HL-60 (cell line): ENCODE results near the gene TMEM132D.

Source experiments
- DNase-seq, 2 experiments: peaks; one replicate each; pipeline ENCODE4 v3.0.0-alpha.2; 2010 to 2020; ENCODE audit warnings: low read depth in 1 of 2, low spot score in 1 of 2
- H3K27ac ChIP-seq: fragments of 250-450 bp; sonication (Bioruptor Pico); replicated peaks from 2 replicates; pipeline ENCODE4 v1.5.1; 2020; ENCODE audit warnings: mild to moderate bottlenecking, moderate library complexity
- H3K27me3 ChIP-seq: fragments of 250-450 bp; sonication (Bioruptor Pico); 2 replicates; pipeline ENCODE4 v1.5.1; 2021; ENCODE audit warnings: mild to moderate bottlenecking, moderate library complexity; ENCODE audit not compliant: insufficient read depth, poor library complexity, severe bottlenecking
- H3K4me3 ChIP-seq: replicated peaks from 2 replicates; pipeline ENCODE4 v1.5.1; 2011; ENCODE audit warnings: mild to moderate bottlenecking, control low read depth, low read length; ENCODE audit not compliant: insufficient read depth
- GABPA ChIP-seq: IDR thresholded peaks from 2 replicates; pipeline ENCODE4 v1.6.1; 2012; ENCODE audit warnings: low read depth
- POLR2AphosphoS5 ChIP-seq: IDR thresholded peaks from 2 replicates; pipeline ENCODE4 v1.6.1; 2012; ENCODE audit warnings: low read depth
- SPI1 ChIP-seq: IDR thresholded peaks from 2 replicates; pipeline ENCODE4 v1.6.1; 2012; ENCODE audit warnings: low read depth, mild to moderate bottlenecking, borderline replicate concordance
- TF ChIP-seq, protein P1 (sequence below): IDR thresholded peaks from one replicate; pipeline ENCODE4 v1.5.1; 2011; ENCODE audit warnings: low read length, control low read depth, inconsistent platforms; ENCODE audit not compliant: insufficient read depth
- TF ChIP-seq, protein P2 (sequence below): IDR thresholded peaks from 2 replicates; pipeline ENCODE4 v1.6.1; 2012; ENCODE audit warnings: low read depth; ENCODE audit not compliant: insufficient replicate concordance

TMEM132D gene

DNA sequence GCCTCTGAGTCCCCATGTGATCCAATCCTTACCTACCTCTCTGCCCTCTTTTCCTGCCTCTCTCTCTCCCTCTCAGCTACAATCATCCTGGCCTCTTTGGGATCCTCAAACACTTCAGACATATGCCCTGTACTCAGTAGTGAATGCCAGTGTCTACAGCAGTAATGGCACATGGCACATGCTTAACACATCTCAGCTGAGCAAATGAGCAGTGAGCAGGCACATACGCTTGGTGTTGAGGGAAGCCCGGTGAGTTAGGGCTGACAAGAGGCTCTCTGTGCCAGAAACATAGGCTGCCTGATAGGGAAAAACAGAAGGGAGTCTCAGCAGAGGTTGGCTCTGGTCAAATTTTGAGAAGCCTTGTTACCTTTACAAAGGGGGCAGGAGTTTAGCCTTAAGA is 409.1 kb downstream of the TMEM132D start:
- Histone ChIP-seq H3K27ac (no peak overlapping the region), H3K4me3 (no peak overlapping the region), H3K27me3 (no peaks in the 10 kb centered on the region)
- no peak for DNase-seq
- TF ChIP-seq, protein P1, sequence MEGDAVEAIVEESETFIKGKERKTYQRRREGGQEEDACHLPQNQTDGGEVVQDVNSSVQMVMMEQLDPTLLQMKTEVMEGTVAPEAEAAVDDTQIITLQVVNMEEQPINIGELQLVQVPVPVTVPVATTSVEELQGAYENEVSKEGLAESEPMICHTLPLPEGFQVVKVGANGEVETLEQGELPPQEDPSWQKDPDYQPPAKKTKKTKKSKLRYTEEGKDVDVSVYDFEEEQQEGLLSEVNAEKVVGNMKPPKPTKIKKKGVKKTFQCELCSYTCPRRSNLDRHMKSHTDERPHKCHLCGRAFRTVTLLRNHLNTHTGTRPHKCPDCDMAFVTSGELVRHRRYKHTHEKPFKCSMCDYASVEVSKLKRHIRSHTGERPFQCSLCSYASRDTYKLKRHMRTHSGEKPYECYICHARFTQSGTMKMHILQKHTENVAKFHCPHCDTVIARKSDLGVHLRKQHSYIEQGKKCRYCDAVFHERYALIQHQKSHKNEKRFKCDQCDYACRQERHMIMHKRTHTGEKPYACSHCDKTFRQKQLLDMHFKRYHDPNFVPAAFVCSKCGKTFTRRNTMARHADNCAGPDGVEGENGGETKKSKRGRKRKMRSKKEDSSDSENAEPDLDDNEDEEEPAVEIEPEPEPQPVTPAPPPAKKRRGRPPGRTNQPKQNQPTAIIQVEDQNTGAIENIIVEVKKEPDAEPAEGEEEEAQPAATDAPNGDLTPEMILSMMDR = no peak
- TF ChIP-seq GABPA (no peak), SPI1 (no peak), POLR2AphosphoS5 (no peak)
- TF ChIP-seq, protein P2, sequence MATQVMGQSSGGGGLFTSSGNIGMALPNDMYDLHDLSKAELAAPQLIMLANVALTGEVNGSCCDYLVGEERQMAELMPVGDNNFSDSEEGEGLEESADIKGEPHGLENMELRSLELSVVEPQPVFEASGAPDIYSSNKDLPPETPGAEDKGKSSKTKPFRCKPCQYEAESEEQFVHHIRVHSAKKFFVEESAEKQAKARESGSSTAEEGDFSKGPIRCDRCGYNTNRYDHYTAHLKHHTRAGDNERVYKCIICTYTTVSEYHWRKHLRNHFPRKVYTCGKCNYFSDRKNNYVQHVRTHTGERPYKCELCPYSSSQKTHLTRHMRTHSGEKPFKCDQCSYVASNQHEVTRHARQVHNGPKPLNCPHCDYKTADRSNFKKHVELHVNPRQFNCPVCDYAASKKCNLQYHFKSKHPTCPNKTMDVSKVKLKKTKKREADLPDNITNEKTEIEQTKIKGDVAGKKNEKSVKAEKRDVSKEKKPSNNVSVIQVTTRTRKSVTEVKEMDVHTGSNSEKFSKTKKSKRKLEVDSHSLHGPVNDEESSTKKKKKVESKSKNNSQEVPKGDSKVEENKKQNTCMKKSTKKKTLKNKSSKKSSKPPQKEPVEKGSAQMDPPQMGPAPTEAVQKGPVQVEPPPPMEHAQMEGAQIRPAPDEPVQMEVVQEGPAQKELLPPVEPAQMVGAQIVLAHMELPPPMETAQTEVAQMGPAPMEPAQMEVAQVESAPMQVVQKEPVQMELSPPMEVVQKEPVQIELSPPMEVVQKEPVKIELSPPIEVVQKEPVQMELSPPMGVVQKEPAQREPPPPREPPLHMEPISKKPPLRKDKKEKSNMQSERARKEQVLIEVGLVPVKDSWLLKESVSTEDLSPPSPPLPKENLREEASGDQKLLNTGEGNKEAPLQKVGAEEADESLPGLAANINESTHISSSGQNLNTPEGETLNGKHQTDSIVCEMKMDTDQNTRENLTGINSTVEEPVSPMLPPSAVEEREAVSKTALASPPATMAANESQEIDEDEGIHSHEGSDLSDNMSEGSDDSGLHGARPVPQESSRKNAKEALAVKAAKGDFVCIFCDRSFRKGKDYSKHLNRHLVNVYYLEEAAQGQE = no peak

DNA sequence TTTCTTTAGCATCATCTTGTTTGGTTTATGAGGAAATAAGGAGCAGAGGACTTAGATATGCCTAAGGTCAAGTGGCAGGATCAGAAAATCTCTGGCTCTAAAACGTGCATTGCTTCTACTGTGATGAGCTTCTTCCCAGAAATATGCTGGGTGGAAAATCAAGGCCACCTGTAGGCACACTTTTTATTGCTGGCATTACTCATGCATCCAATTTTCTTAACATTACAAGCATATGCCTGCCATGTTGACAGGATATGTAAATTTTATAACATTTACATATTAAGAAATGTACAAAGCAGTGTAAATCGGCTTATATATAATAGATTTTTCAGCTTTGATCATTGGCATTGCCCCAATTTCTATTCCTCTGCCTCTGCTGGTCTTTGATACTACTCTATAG is 409.6 kb downstream of the TMEM132D start:
- H3K27ac ChIP-seq = no peak overlapping the region
- no peaks in the 10 kb centered on the region for H3K27me3 ChIP-seq
- H3K4me3 ChIP-seq = no peak overlapping the region
- no peak for DNase-seq
- TF ChIP-seq, protein P1 = no peak
- TF ChIP-seq, protein P2 = no peak
- TF ChIP-seq POLR2AphosphoS5 (no peak), GABPA (no peak), SPI1 (no peak)

DNA sequence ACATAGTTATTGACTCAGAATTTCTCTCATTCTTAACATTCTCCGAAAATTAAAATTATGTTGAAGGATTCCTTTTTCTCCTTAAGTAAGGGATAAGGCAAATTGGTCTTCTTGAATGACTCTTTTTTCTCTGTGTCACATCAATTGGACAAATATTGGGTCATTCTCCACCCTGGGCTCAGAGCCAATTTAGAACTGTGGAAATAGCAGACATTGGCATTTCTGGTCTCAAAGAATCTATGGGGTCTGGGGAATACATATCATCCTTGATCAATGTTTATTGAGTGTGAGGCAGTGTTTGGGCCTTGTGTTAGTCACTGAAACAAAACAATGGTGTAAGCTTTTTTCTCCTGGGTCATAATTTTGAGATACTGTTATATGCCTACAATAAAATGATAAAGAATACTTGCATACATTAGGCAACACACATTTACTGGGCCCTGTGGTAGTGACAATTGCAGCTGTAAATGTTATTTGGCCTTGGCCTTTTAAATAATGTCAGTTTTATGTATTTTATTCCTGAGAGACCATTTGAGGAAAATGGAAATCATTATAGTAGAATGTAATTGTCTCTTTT is 414.6 kb downstream of the TMEM132D start:
- DNase-seq = no peak
- Histone ChIP-seq H3K27me3 (no peaks in the 10 kb centered on the region), H3K4me3 (no peak overlapping the region), H3K27ac (no peak overlapping the region)
- TF ChIP-seq GABPA (no peak), SPI1 (no peak), POLR2AphosphoS5 (no peak)
- TF ChIP-seq, protein P2 = no peak
- TF ChIP-seq, protein P1 = no peak
